Breast epithelium (tissue), 3 donors: ENCODE data around the gene DHRS3.

ENCODE experiments used
- POLR2A ChIP-seq: fragments of 450-650 bp; IDR thresholded peaks from one replicate; pipeline ENCODE4 v1.6.1; 2016; ENCODE audit warnings: antibody characterized with exemption, mild to moderate bottlenecking, moderate library complexity
- POLR2AphosphoS5 ChIP-seq, 3 donors: sonication (generic); formaldehyde crosslinking; IDR thresholded peaks; one replicate each; pipeline ENCODE4 v1.6.1; 2017; ENCODE audit warnings: antibody characterized with exemption in 3 of 3

DNA sequence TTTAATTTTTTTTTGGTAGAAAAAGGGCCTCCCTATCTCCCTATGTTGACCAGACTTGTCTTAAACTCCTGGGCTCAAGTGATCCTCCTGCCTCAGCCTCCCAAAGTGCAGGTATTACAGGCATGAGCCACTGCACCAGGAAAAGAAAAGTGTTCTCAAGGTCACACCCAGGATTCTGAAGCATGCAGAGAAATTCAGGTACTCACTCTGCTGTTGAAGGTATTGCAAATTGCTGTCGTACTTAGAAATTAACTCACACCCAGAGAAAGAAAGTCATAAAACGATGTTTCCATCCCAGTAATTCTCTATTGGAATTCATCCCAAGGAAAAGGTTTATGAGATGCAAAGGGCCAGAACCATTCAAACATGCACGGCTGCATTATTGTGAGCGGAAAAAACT, 73.7 kb downstream of the DHRS3 start:
- no peak for TF ChIP-seq POLR2AphosphoS5 (IDR thresholded peaks at IDR 0.05)
- TF ChIP-seq POLR2A: no peak
